Spleen (tissue), 11 donors: ENCODE results near the gene FAH. TPM values are rescaled to one million over a fixed set of nuclear protein-coding genes. Genes with fewer than 3 reads are reported as not detected.

Source experiments
- DNase-seq: peaks from one replicate; pipeline ENCODE4 v3.0.0-alpha.2; 2020
- H3K27ac ChIP-seq, 8 donors: fragments of 200-600 bp; sonication (generic) in 7 of 8; 1 replicate in 4 of 8; 2 replicates in 4 of 8; pipeline versions ENCODE4 v1.5.0 to v1.8.0; 2016 to 2021; ENCODE audit warnings: inconsistent platforms in 4 of 8, mild to moderate bottlenecking in 4 of 8, moderate library complexity in 1 of 8
- H3K27me3 ChIP-seq, 7 donors: fragments of 200-600 bp; sonication (generic) in 6 of 7; replicated peaks in 1 of 7; 1 replicate in 4 of 7; 2 replicates in 3 of 7; pipeline versions ENCODE4 v1.5.0 to v1.8.0; 2016 to 2021; ENCODE audit warnings: inconsistent platforms in 3 of 7, mild to moderate bottlenecking in 1 of 7
- H3K36me3 ChIP-seq, 6 donors: fragments of 200-600 bp; sonication (generic) in 5 of 6; 1 replicate in 4 of 6; 2 replicates in 2 of 6; pipeline versions ENCODE4 v1.5.0 to v1.8.0; 2016 to 2021; ENCODE audit warnings: inconsistent platforms in 2 of 6
- H3K4me1 ChIP-seq, 6 donors: fragments of 200-600 bp; sonication (generic) in 5 of 6; 1 replicate in 3 of 6; 2 replicates in 3 of 6; pipeline versions ENCODE4 v1.5.0 to v1.8.0; 2016 to 2021; ENCODE audit warnings: inconsistent platforms in 3 of 6
- H3K4me3 ChIP-seq, 8 donors: fragments of 200-600 bp; sonication (generic) in 7 of 8; 1 replicate in 4 of 8; 2 replicates in 4 of 8; pipeline versions ENCODE4 v1.5.0 to v1.8.0; 2016 to 2021; ENCODE audit warnings: inconsistent platforms in 4 of 8, mild to moderate bottlenecking in 4 of 8, moderate library complexity in 2 of 8
- H3K9me3 ChIP-seq, 8 donors: fragments of 200-600 bp; sonication (generic) in 7 of 8; 1 replicate in 4 of 8; 2 replicates in 4 of 8; pipeline versions ENCODE4 v1.5.0 to v1.8.0; 2016 to 2021; ENCODE audit warnings: inconsistent platforms in 4 of 8
- CTCF ChIP-seq, 11 experiments: fragments of 200-600 bp in 7 of 11; fragments of 450-650 bp in 4 of 11; sonication (generic) in 4 of 11; IDR thresholded peaks in 8 of 11; conservative IDR thresholded peaks in 3 of 11; 1 replicate in 7 of 11; 2 replicates in 4 of 11; pipeline versions ENCODE4 v1.4.0 to v1.8.0; 2016 to 2021; ENCODE audit warnings: antibody characterized with exemption in 11 of 11, inconsistent platforms in 4 of 11, mild to moderate bottlenecking in 1 of 11
- POLR2A ChIP-seq, 3 donors: fragments of 450-650 bp; IDR thresholded peaks; one replicate each; pipeline ENCODE4 v1.5.1; 2017; ENCODE audit warnings: antibody characterized with exemption in 3 of 3, mild to moderate bottlenecking in 1 of 3
- POLR2AphosphoS5 ChIP-seq, 3 donors: sonication (generic); formaldehyde crosslinking; IDR thresholded peaks; one replicate each; pipeline ENCODE4 v1.5.1; 2017; ENCODE audit warnings: antibody characterized with exemption in 3 of 3
- WGBS, 5 donors: extraction: QIAGEN DNeasy Blood & Tissue Kit in 3 of 5; methylation state at CpG; one replicate each; pipeline versions ENCODE4 v1.1.5 to v1.1.7; 2013 to 2018; 5-methylcytosine and 5-hydroxymethylcytosine counted together
- intact Hi-C: fragments of 100-400 bp; cut with DNase I; formaldehyde crosslinking; loops from one replicate; pipeline ENCODE4 v1.15.0; 2023; ENCODE audit warnings: low total_unique reads
- polyA plus RNA-seq, 3 donors: library from polyadenylated mRNA; stranded (reverse); fragments of 200-250 nt; gene quantifications; one replicate each; pipeline ENCODE4 v1.2.1, GENCODE V29; 2013
- total RNA-seq, 7 donors: library from RNA; depleted of rRNA in 3 of 7; stranded (reverse); fragments of >200 nt in 3 of 7; fragmentation: NEBNext Ultra II Directional in 4 of 7; extraction: Animal tissue kit (Norgen Biotek cat#: 25700) in 4 of 7; gene quantifications; one replicate each; pipeline versions ENCODE4 v1.1.0 to v1.2.1, GENCODE V29; 2016 to 2021
- donor health status: healthy with polysubstance abuse.
- donor health status: DM: no; HTN: no; CAD: no; lungs with moderate emphysema.
- donor health status: DM: no; HTN: no; CAD: no.
- donor health status: Bipolar disorder and iron deficiency.
- donor health status: healthy.
- donor health status: DM: no; HTN: no; CAD: no.
- donor health status: DM: yes; HTN: yes; CAD: no.

The FAH gene
- total and polyA plus RNA-seq, 10 donors = 8.5 to 33.1 (median 21.2) TPM

DNA sequence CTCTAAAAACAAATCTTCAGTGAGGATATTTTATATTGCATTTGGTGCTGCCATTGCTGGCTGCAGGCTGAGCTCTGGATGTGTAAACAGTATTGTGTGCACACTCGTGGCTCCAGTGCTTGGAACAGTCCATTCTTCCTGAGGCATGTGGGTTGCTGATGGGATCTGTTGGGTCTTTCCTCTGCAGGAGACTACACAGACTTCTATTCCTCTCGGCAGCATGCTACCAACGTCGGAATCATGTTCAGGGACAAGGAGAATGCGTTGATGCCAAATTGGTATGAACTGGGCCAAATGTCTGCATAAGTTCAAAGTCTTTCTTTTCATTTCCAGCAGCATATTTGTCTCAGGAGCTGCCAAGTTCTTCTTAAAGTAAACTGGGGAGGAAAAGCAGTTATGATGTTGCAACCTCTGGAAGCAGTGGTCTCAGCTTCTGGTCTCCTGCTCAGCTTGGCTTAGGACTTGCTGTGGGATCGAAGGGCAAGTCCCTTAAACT is 9.3 kb downstream of the FAH start:
- no peak for DNase-seq
- Histone ChIP-seq H3K36me3 (peaks cover 0 to 30% (median 0%) of the 10 kb centered on the region in 6 donors), H3K27ac (peak overlapping the region in 4 of 8 donors; percentile 66 to 84 (median 76)), H3K27me3 (no peaks in the 10 kb centered on the region), H3K4me3 (no peak overlapping the region), H3K4me1 (peaks cover 5 to 38% (median 24%) of the 10 kb centered on the region in 6 donors), H3K9me3 (no peaks in the 10 kb centered on the region)
- WGBS, 5 donors = 69 to 87% (median 82%) methylated on average over 6 of the region's 6 CpGs
- TF ChIP-seq POLR2AphosphoS5 (IDR thresholded peaks at IDR 0.05) = no peak
- no peak for TF ChIP-seq POLR2A (IDR thresholded peaks at IDR 0.05)
- TF ChIP-seq CTCF (IDR thresholded peaks at IDR 0.05 in 8 of 11, conservative IDR thresholded peaks at IDR 0.05 in 3 of 11) = no peak
- intact Hi-C loops = no loop called here

DNA sequence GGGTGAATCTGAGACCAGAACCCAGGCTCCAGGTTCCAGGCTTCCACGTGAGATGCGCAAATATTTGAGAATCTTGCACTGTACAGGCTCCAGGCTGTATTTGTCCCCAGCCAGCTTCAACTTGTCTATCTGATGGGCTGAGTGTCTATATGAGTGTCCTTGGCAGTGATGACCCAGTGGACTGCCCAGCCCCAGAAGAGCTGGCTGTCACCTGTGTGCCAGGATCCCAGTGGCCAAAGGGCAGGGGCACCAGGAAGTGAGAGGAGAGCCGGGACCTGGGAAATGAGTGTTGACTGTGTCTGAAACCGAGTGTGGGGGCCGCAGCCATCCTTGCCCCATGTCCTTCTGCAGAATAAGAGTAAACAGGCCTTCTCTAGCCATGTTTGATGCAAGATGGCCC is 10.4 kb downstream of the FAH start:
- Histone ChIP-seq H3K27me3 (no peaks in the 10 kb centered on the region), H3K9me3 (no peaks in the 10 kb centered on the region), H3K27ac (peak overlapping the region in 1 of 8 donors; percentile 76), H3K4me1 (peaks cover 5 to 36% (median 24%) of the 10 kb centered on the region in 6 donors), H3K4me3 (no peak overlapping the region), H3K36me3 (peaks cover 0 to 35% (median under 1%) of the 10 kb centered on the region in 6 donors)
- no peak for DNase-seq
- TF ChIP-seq POLR2A (IDR thresholded peaks at IDR 0.05) (no peak), CTCF (IDR thresholded peaks at IDR 0.05 in 8 of 11, conservative IDR thresholded peaks at IDR 0.05 in 3 of 11) (no peak), POLR2AphosphoS5 (IDR thresholded peaks at IDR 0.05) (no peak)
- 88 to 98% (median 93%) methylated on average over 5 of the region's 5 CpGs for WGBS, 5 donors
- intact Hi-C loops = no loop called here

DNA sequence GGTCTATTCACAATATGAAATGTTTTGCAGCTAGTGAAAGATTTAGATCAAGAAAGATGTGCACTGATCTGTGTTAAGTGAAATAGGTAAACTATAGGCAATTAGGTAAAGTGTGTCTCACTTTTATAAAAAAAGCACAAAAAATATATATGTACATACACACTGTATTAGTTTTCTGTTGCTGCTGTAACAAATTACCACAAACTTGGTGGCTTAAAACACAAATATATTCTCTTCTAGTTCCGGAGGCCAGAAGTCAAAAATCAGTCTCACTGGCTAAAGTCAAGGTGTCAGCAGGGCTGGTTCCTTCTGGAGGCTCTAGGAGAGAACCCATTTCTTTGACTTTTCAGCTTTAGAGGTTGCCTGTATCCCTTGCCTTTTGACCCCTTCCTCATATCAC is 11.1 kb downstream of the FAH start:
- Histone ChIP-seq H3K36me3 (peaks cover 0 to 37% (median 4%) of the 10 kb centered on the region in 6 donors), H3K4me1 (peaks cover 5 to 34% (median 24%) of the 10 kb centered on the region in 6 donors), H3K4me3 (no peak overlapping the region), H3K27ac (no peak overlapping the region), H3K27me3 (no peaks in the 10 kb centered on the region), H3K9me3 (no peaks in the 10 kb centered on the region)
- DNase-seq = no peak
- 90 to 100% (median 95%) methylated on average over 1 of the region's 1 CpG for WGBS, 5 donors
- intact Hi-C loops = no loop called here
- TF ChIP-seq POLR2A (IDR thresholded peaks at IDR 0.05) = no peak
- TF ChIP-seq POLR2AphosphoS5 (IDR thresholded peaks at IDR 0.05) = no peak
- no peak for TF ChIP-seq CTCF (IDR thresholded peaks at IDR 0.05 in 8 of 11, conservative IDR thresholded peaks at IDR 0.05 in 3 of 11)

- intact Hi-C loops = no loop called here
- TF ChIP-seq POLR2AphosphoS5 (IDR thresholded peaks at IDR 0.05) (no peak), CTCF (IDR thresholded peaks at IDR 0.05 in 8 of 11, conservative IDR thresholded peaks at IDR 0.05 in 3 of 11) (no peak), POLR2A (IDR thresholded peaks at IDR 0.05) (no peak)
- 95 to 98% (median 96%) methylated on average over 8 of the region's 8 CpGs for WGBS, 5 donors
- Histone ChIP-seq H3K4me1 (no peaks in the 10 kb centered on the region), H3K4me3 (no peak overlapping the region), H3K27ac (no peak overlapping the region), H3K36me3 (peaks cover 0 to 30% (median 4%) of the 10 kb centered on the region in 6 donors), H3K27me3 (no peaks in the 10 kb centered on the region), H3K9me3 (no peaks in the 10 kb centered on the region)
- DNase-seq = no peak
These were observed 15.1 kb downstream of the FAH start for GRCh38 chr15:80167936-80168335.
